ENCODE results near the gene SDCCAG8.

SDCCAG8 gene

DNA sequence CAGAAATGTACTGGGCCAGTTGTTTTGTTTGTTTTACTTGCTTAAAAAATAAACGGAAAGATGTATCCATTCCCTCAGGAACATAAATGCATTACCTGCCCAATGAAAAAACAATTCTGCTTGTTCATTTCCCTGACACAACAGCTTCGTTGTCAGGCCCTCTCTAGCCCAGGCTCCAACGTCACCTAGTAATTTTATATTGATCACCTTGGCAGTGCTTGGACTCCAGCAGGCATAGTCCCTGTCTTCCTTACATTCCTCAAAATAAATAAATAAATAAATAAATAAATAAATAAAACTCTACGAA, 2.0 kb upstream of the SDCCAG8 start:
- DNase-seq (ENCODE audit: low read depth, low spot score): no peak
- peak overlapping the region; percentile 89 for H3K27ac ChIP-seq

DNA sequence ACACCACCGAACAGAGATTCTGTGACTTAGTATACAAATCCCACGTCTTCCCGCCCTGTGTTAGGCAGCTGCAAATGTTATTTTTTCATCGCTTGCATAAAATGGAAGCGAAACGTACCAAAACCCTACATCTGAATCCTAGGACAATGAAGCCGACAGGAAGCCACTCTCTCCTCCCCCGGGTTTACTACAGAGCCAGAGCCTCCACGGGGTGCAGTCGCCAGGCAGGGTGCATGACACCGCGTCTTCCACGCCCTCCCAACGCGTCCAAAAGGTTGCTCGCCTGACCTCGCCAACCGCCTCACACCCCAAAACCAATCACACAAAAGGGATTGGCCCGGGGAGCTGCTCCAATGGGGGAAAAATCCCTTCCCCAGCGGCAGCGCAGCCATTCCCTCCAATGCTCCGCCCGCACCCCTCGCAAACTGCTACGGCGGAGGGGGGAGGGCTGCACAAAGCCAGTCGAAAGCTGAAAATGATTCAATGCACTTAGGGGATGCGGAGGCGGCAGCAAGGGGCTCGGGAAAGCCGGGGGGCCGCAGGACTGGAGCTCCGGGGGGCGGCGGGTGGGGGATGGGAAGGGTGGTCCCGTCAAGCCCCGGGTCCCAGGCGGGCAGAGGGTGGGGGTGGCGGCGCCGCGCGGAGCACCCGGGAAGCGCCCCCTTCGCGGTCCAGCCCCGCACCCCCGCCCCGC, 1.5 kb upstream of the SDCCAG8 start:
- H3K27ac ChIP-seq: peak overlapping the region; percentile 89
- DNase-seq (ENCODE audit: low read depth, low spot score): no peak

DNA sequence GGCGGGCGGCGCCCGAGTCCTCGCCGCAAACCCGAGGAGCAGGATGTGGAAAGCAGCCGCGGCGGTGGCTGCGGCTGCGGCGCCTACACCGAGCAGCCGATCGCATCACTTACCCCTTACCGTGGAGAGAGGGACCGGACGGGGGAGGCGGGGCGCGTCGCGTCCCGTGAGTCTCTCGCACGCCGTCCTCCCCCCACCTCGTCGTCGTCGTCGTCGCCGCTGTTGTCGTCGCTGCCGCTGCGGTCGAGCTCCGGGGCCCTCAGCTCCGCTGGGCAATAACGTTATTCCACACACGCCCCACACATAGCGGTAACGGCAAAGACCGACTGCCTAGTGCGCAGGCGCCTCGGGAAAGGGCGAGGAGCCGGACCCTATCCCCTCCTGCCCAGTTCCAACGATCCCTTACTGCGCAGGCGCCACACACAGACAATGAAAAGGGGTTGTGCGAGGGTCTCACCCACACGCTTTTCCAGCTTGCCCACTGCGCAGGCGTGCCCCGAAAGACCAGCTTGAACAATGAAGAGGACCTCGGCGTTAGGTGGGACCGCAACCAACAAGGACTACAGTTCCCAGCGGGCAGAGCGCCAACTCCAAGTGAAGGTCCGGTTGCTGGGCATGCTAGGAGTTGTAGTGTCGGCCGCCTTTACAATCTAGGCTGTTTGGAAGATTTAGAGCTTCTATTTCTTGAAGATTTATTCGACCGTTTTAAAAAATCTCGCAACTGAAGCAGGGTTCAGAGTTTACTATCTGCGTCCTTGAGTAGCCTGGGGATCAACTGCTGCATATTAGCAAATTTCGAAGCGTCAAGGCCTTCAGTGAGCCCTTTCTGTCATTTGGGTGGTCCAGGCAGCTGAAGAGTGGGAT, 682 bp upstream of the SDCCAG8 start, which contains the start of gene CEP170:
Gene CEP170, minus strand, starts transcription at position 355 of the 864 bp plus-strand sequence. CDS start 30,001 bp downstream, outside the sequence.
- DNase-seq (ENCODE audit: low read depth, low spot score): peak; percentile 40
- H3K27ac ChIP-seq: peak within 1 kb of the TSS; percentile 89

- DNase-seq (ENCODE audit: low read depth, low spot score): no peak
- H3K27ac ChIP-seq: peak overlapping the region; percentile 89
These were observed 749 bp downstream of the SDCCAG8 start for GRCh38 chr1:243256590-243256989.

GRCh38 chr1:243257189-243257588, 1.3 kb downstream of the SDCCAG8 start:
- DNase-seq (ENCODE audit: low read depth, low spot score): no peak
- peak overlapping the region; percentile 89 for H3K27ac ChIP-seq

DNA sequence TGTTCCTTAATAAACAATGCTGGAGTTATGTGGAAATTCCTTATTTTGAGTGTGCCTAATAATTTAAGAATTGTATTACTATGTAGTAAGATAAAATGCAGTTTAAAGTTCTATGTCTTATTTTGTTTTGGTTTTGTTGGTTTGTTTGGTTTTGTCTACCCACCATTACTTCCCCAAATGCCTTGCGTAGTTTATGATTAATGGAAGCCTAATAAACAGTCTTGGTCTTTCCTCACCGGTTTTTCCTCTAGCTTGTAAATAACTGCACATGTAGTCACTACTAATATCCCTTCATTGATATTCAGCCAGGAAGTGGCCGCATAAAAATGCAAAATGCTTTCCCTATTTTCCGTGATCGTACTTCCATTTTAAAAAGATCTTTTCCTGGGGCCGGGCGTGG, 2.9 kb downstream of the SDCCAG8 start:
- H3K27ac ChIP-seq: no peak overlapping the region
- DNase-seq (ENCODE audit: low read depth, low spot score): no peak

- no peak for DNase-seq (ENCODE audit: low read depth, low spot score)
- peak overlapping the region; percentile 47 for H3K27ac ChIP-seq
These were observed 4.5 kb downstream of the SDCCAG8 start for GRCh38 chr1:243260221-243260880.

- no peak for DNase-seq (ENCODE audit: low read depth, low spot score)
- H3K27ac ChIP-seq: no peak overlapping the region
These were observed 5.5 kb downstream of the SDCCAG8 start for GRCh38 chr1:243261390-243261789.

- DNase-seq (ENCODE audit: low read depth, low spot score): no peak
- H3K27ac ChIP-seq: peak overlapping the region; percentile 91
These were observed 8.9 kb downstream of the SDCCAG8 start for GRCh38 chr1:243264717-243265116.

- no peak for DNase-seq (ENCODE audit: low read depth, low spot score)
- peak overlapping the region; percentile 91 for H3K27ac ChIP-seq
These were observed 10.4 kb downstream of the SDCCAG8 start for GRCh38 chr1:243266231-243266630.

DNA sequence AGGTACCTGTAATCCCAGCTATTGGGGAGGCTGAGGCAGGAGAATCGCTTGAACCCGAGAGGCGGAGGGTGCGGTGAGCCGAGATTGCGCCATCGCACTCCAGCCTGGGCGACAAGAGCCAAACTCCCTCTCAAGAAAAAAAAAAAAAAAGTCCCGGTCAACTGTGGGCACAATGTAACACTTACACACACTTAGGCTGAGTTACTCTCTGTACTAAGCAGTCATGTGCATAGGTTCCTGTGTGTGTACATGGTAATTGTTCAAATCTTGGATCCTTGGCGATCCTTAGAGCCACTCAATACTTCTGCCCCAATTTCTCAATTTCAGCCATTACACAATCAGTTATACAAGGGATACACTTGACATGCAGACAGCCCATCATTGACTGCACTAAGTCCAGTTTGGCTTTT, 11.6 kb downstream of the SDCCAG8 start:
- H3K27ac ChIP-seq: peak overlapping the region; percentile 91
- no peak for DNase-seq (ENCODE audit: low read depth, low spot score)

- peak overlapping the region; percentile 91 for H3K27ac ChIP-seq
These were observed 12.2 kb downstream of the SDCCAG8 start for GRCh38 chr1:243267914-243268653.

GRCh38 chr1:243268751-243269460, 13.1 kb downstream of the SDCCAG8 start:
- peak overlapping the region; percentile 91 for H3K27ac ChIP-seq
- no peak for DNase-seq (ENCODE audit: low read depth, low spot score)

More at GRCh38 chr1:243267914-243268653, 12.2 kb downstream of the SDCCAG8 start:
- DNase-seq (ENCODE audit: low read depth, low spot score): peak; percentile 44

DNA sequence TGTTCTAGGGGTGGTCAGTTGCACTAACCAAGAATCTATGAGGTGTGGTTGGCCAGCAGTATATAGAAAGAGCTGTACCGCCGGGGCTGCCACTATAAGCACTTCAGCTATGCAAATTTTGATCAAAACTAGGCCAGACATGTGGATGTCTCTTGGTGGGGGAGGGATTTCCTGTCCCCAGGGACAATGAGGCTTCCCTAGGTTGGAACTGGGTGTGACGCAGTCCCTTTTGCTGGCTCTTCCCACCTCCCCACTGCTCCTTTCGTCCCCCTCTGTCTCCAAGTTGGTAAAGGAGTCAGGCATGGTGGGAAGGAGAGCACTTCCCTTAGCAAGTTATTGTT, 13.6 kb downstream of the SDCCAG8 start:
- no peak for DNase-seq (ENCODE audit: low read depth, low spot score)
- peak overlapping the region; percentile 91 for H3K27ac ChIP-seq

GRCh38 chr1:243270097-243270864, 14.4 kb downstream of the SDCCAG8 start:
- H3K27ac ChIP-seq: no peak overlapping the region
- DNase-seq (ENCODE audit: low read depth, low spot score): no peak

GRCh38 chr1:243271996-243272395, 16.2 kb downstream of the SDCCAG8 start:
- no peak overlapping the region for H3K27ac ChIP-seq
- DNase-seq (ENCODE audit: low read depth, low spot score): no peak

- H3K27ac ChIP-seq: no peak overlapping the region
- no peak for DNase-seq (ENCODE audit: low read depth, low spot score)
These were observed 16.6 kb downstream of the SDCCAG8 start for GRCh38 chr1:243272401-243272800.

GRCh38 chr1:243273506-243273905, 17.7 kb downstream of the SDCCAG8 start:
- DNase-seq (ENCODE audit: low read depth, low spot score): no peak
- H3K27ac ChIP-seq: no peak overlapping the region

DNA sequence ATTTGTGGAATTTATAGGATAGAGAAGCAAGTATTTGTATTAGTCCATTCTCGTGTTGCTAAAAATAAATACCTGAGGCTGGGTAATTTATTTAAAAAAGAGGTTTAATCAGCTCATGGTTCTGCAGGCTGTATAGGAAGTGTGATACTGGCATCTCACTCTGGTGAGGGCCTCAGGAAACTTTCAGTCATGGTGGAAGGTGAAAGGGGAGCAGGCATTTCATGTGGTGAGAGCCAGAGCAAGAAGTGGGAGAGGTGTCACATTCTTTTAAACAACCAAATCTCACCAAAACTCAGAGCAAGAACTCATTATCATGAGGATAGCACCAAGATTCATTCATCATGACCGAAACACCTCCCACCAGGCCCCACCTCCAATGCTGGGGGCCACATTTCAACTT, 18.1 kb downstream of the SDCCAG8 start:
- no peak overlapping the region for H3K27ac ChIP-seq
- DNase-seq (ENCODE audit: low read depth, low spot score): no peak
